Stimulated activated effector memory CD8-positive, alpha-beta T cell treated with anti-CD3 and anti-CD28 coated beads, Interleukin-12 subunit alpha, Interleukin-12 subunit beta, amount 100 ng/mL, for 72 hours (primary cell): ENCODE measurements around the gene CD101.
"Not testable (repeated sequence)": the region's sequence is repeated elsewhere in the genome, so short reads cannot be mapped to it uniquely, and the experiment has no call there.

Source experiments
- ATAC-seq: fragments of 150-1000 bp; cut with Tn5 transposase; 2 replicates; pipeline ENCODE4 v1.10.0; 2021
- DNase-seq, 2 donors: peaks; one replicate each; pipeline ENCODE4 v3.0.0; 2021 to 2022; ENCODE audit warnings: low spot score in 2 of 2
- H3K27ac Mint-ChIP-seq: one replicate; pipeline ENCODE4 v1.8.0; 2022; ENCODE audit warnings: mild to moderate bottlenecking, mixed read lengths
- H3K36me3 Mint-ChIP-seq: one replicate; pipeline ENCODE4 v1.8.0; 2022; ENCODE audit warnings: mild to moderate bottlenecking, mixed read lengths
- H3K4me1 Mint-ChIP-seq: one replicate; pipeline ENCODE4 v1.8.0; 2022; ENCODE audit warnings: mixed read lengths
- H3K4me3 Mint-ChIP-seq: one replicate; pipeline ENCODE4 v1.8.0; 2022; ENCODE audit warnings: mild to moderate bottlenecking, mixed read lengths
- H3K9me3 Mint-ChIP-seq: one replicate; pipeline ENCODE4 v1.8.0; 2022; ENCODE audit warnings: mixed read lengths

The CD101 gene

DNA sequence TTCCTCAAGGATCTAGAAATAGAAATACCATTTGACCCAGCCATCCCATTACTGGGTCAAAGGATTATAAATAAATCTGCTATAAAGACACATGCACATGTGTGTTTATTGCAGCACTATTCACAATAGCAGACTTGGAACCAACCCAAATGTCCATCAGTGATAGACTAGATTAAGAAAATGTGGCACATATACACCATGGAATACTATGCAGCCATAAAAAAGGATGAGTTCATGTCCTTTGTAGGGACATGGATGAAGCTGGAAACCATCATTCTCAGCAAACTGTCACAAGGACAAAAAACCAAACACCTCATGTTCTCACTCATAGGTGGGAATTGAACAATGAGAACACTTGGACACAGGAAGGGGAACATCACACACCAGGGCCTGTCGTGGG is 21.3 kb upstream of the CD101 start:
- not testable (repeated sequence) for ATAC-seq, H3K36me3 Mint-ChIP-seq, DNase-seq, H3K4me3 Mint-ChIP-seq, H3K27ac Mint-ChIP-seq, H3K9me3 Mint-ChIP-seq, H3K4me1 Mint-ChIP-seq

DNA sequence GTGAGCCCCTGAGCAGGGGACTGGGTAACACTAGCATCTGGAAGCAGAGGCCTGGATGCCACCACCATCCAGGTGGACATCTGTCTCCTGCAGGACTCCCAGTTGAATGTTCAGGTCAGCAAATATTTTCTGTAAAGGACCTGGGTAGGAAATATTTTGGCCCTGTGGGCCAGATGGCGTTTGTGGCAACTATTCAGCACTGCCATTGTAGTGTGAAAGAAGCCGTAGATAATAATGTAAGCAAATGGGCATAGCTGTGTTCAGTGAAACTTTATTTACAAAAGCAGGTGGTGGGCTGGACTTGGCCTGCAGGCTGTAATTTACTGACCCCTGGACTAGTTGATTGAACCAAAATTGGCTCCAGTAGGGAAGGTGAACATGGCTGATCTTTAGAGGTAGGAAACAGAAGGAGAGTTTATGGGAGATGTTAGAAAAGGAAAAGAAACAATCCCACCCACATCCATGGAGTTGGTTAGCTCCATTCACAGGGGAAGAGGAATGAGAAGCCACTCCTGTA is 20.0 kb upstream of the CD101 start:
- H3K27ac Mint-ChIP-seq, result no peak overlapping the region
- H3K4me3 Mint-ChIP-seq, result no peak overlapping the region
- ATAC-seq (no peak), DNase-seq (no peak)
- H3K36me3 Mint-ChIP-seq, result no peaks in the 10 kb centered on the region
- no peaks in the 10 kb centered on the region for H3K9me3 Mint-ChIP-seq
- H3K4me1 Mint-ChIP-seq, result peaks cover 3% of the 10 kb centered on the region

DNA sequence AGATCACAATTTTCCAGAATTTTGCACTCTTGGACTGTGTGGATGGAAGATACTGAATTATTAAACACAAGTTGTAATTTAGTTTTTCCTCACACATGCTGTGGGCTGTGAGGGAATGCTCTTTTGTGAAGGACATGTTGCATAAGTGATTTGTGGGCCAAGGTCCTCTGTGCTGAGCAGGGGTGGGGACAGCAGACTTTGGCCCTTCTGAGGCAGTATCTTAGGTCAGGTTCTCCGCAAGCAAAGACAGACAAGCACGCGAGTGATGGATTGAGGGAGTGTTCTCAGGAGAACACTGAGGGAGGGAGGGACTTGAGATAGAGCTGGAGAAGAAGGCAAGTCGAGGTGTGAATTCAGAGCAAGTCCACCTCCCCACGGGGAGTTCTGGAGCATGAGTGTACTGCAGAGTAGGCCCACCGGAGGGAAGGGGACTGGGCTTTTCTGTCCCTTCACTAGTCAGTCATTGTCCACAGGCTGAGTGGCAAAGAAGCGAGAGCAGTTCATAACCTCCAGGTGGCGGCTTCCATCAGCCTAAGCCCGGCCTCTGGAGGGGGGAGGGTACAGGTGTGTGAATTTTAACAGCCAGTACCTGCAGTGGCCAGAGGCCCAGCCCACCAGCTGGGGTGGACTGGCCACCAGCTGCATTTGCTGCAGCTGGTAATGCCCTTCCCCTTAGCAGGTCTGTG is 19.1 kb upstream of the CD101 start:
- Mint-ChIP-seq H3K4me1 (peaks cover 12% of the 10 kb centered on the region), H3K27ac (no peak overlapping the region), H3K4me3 (no peak overlapping the region), H3K36me3 (no peaks in the 10 kb centered on the region), H3K9me3 (no peaks in the 10 kb centered on the region)
- no peak for DNase-seq
- ATAC-seq, result no peak

DNA sequence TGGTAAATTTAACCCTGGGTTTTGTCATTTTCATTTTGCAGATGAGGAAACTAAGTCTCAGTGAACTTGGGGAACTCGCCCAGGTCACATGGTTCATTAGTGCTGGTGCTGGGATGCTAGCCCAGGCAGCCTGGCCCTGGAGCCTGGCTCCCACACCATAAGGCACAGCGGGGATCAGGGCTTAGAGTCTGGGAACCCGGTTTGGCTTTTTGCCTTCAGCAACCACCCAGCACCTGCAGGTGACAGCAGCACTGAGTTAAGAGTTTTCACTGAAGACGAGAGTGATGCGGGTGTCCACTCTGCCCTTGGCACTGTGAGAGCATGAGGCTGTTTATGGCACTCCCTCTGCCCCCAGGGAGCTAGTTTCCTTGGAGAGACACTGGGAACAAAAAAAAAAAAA is 18.4 kb upstream of the CD101 start:
- Mint-ChIP-seq H3K36me3 (no peaks in the 10 kb centered on the region), H3K4me3 (no peak overlapping the region)

DNA sequence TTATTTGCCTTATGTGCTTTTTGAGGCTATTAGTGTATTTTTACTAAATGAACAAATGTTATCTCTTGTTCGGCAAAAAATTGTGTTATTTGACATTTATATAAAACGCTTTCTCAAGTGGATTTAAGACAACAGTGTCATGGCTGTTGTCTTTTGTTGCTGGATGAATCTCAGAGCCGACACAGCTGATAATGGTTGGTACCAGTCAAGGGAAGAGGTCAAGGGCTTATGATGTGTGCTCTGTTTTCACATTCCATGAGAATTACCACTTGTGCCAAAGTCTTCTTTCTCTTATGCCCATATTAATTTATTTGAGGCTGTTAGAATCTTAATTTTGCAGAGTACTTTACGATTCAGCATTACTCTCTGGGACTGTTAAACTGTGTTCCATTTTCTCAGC is 17.9 kb upstream of the CD101 start:
- H3K36me3 Mint-ChIP-seq, result no peaks in the 10 kb centered on the region
- ATAC-seq, result no peak
- no peaks in the 10 kb centered on the region for H3K9me3 Mint-ChIP-seq
- H3K4me3 Mint-ChIP-seq, result no peak overlapping the region
- H3K27ac Mint-ChIP-seq, result no peak overlapping the region
- peaks cover 15% of the 10 kb centered on the region for H3K4me1 Mint-ChIP-seq
- DNase-seq, result no peak

More for the DNA sequence above, 18.4 kb upstream of the CD101 start:
- Mint-ChIP-seq H3K27ac (no peak overlapping the region), H3K9me3 (no peaks in the 10 kb centered on the region), H3K4me1 (peaks cover 15% of the 10 kb centered on the region)
- ATAC-seq (no peak), DNase-seq (no peak)

DNA sequence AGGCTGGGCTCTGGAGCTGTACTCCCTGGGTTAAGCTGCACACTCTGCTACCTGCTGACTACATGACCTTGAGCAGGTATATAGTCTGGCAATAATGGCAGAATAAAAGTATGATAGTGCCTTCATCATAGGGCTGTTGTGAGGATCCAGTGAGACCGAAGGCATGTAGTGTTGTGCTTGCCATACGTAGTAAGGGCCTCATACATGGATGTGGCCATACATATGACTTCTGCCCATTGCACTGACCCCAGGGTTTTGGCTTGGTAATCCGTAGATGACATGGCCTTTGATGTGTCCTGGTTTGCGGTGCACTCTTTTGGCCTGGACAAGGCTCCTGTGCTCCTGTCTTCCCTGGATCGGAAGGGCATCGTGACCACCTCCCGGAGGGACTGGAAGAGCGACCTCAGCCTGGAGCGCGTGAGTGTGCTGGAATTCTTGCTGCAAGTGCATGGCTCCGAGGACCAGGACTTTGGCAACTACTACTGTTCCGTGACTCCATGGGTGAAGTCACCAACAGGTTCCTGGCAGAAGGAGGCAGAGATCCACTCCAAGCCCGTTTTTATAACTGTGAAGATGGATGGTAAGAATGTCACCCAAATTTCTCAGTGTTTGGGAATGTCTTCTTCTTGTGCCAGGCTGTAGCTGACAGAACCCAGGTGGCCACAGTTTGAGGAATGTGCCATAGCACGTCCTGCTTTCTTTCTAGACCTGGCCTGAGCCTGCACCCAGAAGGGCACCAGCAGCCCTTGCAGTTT is 17.0 kb upstream of the CD101 start:
- Mint-ChIP-seq H3K27ac (no peak overlapping the region), H3K4me1 (peaks cover 15% of the 10 kb centered on the region), H3K9me3 (no peaks in the 10 kb centered on the region), H3K36me3 (no peaks in the 10 kb centered on the region), H3K4me3 (no peak overlapping the region)
- no peak for ATAC-seq
- DNase-seq, result no peak

DNA sequence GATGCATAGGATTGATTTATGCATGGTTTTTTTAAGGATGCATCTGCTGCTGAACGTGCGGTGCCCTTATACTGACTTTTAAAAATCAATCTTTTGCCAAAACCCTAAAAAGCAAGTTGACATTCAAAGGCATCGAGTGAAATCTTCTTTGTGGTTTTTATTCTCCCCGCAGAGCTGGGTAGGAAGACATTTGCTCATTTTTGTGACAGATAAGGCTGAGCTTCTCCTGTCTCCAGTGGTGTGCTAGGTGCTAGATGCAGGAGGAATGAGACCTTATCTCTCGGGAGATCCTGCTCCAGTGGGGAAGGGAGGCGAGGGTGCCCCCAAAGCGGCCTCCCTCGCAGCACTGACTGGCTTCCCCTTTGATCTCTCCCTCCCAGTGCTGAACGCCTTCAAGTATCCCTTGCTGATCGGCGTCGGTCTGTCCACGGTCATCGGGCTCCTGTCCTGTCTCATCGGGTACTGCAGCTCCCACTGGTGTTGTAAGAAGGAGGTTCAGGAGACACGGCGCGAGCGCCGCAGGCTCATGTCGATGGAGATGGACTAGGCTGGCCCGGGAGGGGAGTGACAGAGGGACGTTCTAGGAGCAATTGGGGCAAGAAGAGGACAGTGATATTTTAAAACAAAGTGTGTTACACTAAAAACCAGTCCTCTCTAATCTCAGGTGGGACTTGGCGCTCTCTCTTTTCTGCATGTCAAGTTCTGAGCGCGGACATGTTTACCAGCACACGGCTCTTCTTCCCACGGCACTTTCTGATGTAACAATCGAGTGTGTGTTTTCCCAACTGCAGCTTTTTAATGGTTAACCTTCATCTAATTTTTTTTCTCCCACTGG is 14.9 kb upstream of the CD101 start:
- Mint-ChIP-seq H3K9me3 (no peaks in the 10 kb centered on the region), H3K36me3 (no peaks in the 10 kb centered on the region), H3K4me3 (peak overlapping the region; percentile 68), H3K27ac (peak overlapping the region; percentile 64), H3K4me1 (peaks cover 18% of the 10 kb centered on the region)
- peak; percentile 22 for ATAC-seq
- no peak for DNase-seq

DNA sequence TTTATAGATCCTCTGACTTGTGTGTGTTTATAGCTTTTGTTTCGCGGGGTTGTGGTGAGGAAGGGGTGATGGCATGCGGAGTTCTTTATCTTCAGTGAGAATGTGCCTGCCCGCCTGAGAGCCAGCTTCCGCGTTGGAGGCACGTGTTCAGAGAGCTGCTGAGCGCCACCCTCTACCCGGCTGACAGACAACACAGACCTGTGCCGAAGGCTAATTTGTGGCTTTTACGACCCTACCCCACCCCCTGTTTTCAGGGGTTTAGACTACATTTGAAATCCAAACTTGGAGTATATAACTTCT is 14.4 kb upstream of the CD101 start:
- ATAC-seq (peak; percentile 75), DNase-seq (peak in 1 of 2 donors; percentile 65)
- H3K27ac Mint-ChIP-seq, result peak overlapping the region; percentile 64
- peak overlapping the region; percentile 68 for H3K4me3 Mint-ChIP-seq
- H3K4me1 Mint-ChIP-seq, result peaks cover 22% of the 10 kb centered on the region
- H3K9me3 Mint-ChIP-seq, result no peaks in the 10 kb centered on the region
- H3K36me3 Mint-ChIP-seq, result no peaks in the 10 kb centered on the region

DNA sequence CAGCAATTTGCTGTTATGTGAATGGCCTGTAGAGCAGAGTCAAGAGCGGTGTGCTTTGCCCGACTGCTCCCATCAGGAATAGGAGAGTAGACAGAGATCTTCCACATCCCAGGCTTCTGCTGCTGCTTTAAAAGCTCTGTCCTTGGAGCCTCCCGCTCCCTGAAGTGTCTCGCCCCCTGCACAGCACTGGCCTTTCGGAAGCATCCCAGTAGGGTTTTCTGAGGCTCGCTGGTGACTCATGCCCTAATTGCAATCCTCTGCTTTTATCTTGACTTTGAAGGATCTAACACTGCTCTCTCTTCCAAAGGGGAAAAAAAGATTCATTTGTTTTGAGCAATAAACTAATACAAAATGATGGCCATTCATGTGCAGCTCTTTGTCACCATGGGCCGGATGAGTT is 13.3 kb upstream of the CD101 start:
- no peaks in the 10 kb centered on the region for H3K36me3 Mint-ChIP-seq
- no peak overlapping the region for H3K27ac Mint-ChIP-seq
- no peak overlapping the region for H3K4me3 Mint-ChIP-seq

DNA sequence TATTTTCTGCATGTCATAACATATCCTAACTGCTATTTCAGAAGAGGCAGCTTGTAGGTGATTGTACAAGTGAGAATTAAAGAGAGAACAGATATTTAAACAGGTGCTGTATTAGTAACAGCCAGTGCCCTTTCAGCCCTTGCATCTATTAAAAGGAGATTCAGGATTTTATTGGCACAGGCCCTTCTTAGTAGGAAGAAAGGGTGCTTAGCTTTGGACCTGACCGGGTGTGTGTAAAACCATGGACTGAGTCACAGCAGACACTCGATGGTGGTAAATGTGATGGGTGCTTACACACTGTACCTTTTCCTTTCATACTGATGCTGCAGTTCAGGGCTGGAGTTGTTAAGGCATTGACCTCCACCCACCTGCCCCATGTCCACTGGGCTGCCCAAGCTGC is 12.7 kb upstream of the CD101 start:
- no peak for DNase-seq
- Mint-ChIP-seq H3K36me3 (no peaks in the 10 kb centered on the region), H3K9me3 (no peaks in the 10 kb centered on the region), H3K4me3 (no peak overlapping the region), H3K4me1 (peaks cover 22% of the 10 kb centered on the region), H3K27ac (no peak overlapping the region)
- no peak for ATAC-seq

More for the DNA sequence above, 13.3 kb upstream of the CD101 start:
- H3K4me1 Mint-ChIP-seq, result peaks cover 22% of the 10 kb centered on the region
- DNase-seq (no peak), ATAC-seq (no peak)
- H3K9me3 Mint-ChIP-seq, result no peaks in the 10 kb centered on the region

DNA sequence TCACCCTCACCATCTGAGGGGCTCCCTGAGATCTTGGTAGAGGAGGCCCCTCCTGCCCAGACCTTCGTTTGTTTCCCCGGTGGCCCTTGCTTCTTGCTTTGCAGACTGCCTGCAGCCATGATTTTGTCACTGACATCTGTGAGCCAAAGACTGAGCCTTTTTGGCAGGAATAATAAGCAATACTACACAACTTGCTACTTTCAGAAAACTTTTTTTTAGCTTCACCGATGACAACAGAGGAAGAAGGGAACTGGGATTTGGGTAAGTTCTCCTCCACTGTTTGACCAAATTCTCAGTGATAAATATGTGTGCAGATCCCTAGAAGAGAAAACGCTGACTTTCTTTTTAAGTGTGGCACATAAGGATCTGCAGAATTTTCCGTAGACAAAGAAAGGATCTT is 11.7 kb upstream of the CD101 start:
- peaks cover 22% of the 10 kb centered on the region for H3K4me1 Mint-ChIP-seq
- H3K27ac Mint-ChIP-seq, result no peak overlapping the region
- ATAC-seq (no peak), DNase-seq (no peak)
- no peaks in the 10 kb centered on the region for H3K9me3 Mint-ChIP-seq
- H3K36me3 Mint-ChIP-seq, result no peaks in the 10 kb centered on the region
- H3K4me3 Mint-ChIP-seq, result no peak overlapping the region

DNA sequence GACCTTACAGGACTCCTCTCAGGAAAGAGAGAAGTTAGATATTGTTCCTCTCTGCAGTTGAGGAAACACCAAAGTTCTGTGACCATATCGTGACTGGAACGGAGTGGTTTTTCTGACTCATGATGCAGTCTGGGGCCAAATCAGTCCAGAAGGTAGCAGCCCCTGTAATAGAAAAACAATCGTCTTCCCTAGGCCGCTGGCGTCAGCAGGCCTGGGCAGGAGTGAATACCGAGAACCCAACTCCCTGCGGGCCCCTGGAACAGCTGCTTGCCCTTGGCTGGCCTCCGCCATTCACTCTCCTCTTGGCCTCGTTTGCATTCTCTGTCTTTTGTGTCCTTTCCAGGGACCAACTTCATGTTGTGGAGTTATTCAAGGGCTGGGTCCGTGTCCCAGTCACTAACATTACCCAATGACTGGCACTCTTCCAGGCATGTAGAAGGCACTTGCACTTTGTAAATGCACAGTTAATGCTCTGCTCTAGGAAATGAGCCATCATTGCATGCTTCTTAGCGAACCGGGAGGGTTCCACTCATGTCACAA is 10.9 kb upstream of the CD101 start:
- DNase-seq (no peak), ATAC-seq (no peak)
- no peaks in the 10 kb centered on the region for H3K9me3 Mint-ChIP-seq

DNA sequence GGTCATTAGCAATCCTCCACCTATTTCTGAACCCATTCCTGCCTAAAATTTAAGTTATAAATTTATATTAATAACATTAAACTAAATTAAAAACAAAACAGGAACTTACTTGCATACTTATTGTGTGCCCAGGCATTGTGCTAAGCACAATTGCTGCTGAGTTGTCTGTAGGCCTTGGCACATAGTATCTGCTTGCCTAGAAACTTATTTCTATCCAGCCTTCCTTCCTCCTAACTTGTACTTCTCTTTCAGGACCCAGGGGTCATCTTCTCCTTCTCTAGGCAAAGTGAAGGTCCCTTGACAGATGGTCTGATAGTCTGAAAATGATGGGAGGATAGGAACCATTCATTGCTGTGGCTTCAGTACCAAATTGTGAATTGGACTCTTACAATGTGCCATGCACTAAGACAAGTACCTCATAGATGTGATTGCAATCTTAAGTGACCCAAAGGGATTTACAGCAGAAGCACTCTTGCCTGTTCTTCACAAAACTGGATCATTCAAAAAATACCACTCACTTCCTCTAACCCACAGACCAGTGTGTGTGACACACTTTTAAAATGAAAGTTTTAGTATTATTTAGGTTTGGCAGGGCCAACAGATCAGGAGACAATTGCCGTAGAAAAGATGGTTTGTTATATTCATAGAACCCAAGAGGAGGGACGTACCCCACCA is 10.3 kb upstream of the CD101 start:
- H3K36me3 Mint-ChIP-seq, result no peaks in the 10 kb centered on the region
- H3K4me1 Mint-ChIP-seq, result peaks cover 21% of the 10 kb centered on the region
- no peak overlapping the region for H3K27ac Mint-ChIP-seq

More for the DNA sequence above, 10.9 kb upstream of the CD101 start:
- H3K4me3 Mint-ChIP-seq, result no peak overlapping the region
- no peaks in the 10 kb centered on the region for H3K36me3 Mint-ChIP-seq
- no peak overlapping the region for H3K27ac Mint-ChIP-seq
- peaks cover 22% of the 10 kb centered on the region for H3K4me1 Mint-ChIP-seq

DNA sequence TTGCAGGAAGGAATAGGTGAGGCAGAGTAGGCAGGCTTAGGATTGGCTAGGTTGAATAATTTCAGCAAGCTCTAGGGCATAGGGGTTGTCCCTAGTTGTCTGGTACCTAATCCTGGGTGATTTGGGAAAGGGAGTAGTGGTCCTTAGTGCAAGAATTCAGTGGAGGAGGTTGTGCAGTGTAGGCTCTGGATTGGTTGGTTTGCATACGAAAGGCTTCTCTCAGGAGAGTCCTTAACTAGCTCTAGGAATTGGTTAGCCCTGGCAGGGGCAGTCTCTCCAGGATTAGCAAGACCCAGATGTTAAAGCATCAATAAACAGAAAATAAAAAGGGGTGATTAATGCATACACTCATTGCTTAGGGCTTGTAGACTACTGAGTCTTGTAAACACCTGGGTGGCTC is 9.6 kb upstream of the CD101 start:
- Mint-ChIP-seq H3K9me3 (no peaks in the 10 kb centered on the region), H3K27ac (no peak overlapping the region), H3K36me3 (no peaks in the 10 kb centered on the region), H3K4me1 (peaks cover 15% of the 10 kb centered on the region), H3K4me3 (peak overlapping the region; percentile 12)
- ATAC-seq (no peak), DNase-seq (no peak)

More for the DNA sequence above, 10.3 kb upstream of the CD101 start:
- ATAC-seq (peak; percentile 41), DNase-seq (no peak)
- H3K4me3 Mint-ChIP-seq, result peak overlapping the region; percentile 12
- H3K9me3 Mint-ChIP-seq, result no peaks in the 10 kb centered on the region

DNA sequence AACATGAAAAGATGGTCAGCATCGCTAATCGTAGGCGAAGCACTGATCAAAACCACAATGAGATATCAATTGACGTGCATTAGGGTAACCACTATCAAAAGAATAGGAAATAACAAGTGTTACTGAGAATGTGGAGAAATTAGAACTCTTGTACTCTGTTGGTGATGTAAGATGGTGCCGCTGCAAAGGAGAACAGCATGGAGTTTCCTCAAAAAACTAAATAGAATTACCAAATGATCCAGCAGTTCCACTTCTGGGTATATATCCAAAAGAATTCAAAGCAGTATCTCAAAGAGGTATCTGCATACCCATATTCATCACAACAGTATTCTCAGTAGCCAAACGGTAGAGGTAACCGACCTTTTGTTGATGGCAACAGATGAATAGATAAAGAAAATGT is 8.3 kb upstream of the CD101 start:
- H3K9me3 Mint-ChIP-seq, result no peaks in the 10 kb centered on the region
- peaks cover 7% of the 10 kb centered on the region for H3K4me1 Mint-ChIP-seq
- no peak for ATAC-seq
- DNase-seq, result no peak
- no peak overlapping the region for H3K27ac Mint-ChIP-seq
- H3K4me3 Mint-ChIP-seq, result no peak overlapping the region
- no peaks in the 10 kb centered on the region for H3K36me3 Mint-ChIP-seq
